HCT116 (cell line): Measurements from ENCODE around the gene GALNS. TPM values are rescaled to one million over a fixed set of nuclear protein-coding genes. Genes with fewer than 3 reads are reported as not detected.
A peak's percentile ranks its signal among the peaks of the same experiment; 100 is the strongest.

Experiments used
- ATAC-seq: fragments of 200-7000 bp; cut with Tn5 transposase; 2 replicates; pipeline ENCODE4 v1.9.1; 2020; ENCODE audit warnings: mild to moderate bottlenecking, moderate library complexity
- BruUV-seq: library from RNA; stranded (reverse); fragments of 400-500 nt; replicated peaks from 2 replicates; lab custom pipeline; 2021; lab: Mats Ljungman, UMichigan
- CTCF ChIA-PET: fragments of 300-600 bp; sonication (Branson Sonifier 250); formaldehyde crosslinking; loops from one replicate; lab custom pipeline; 2021; ENCODE audit warnings: antibody characterized with exemption; lab: Charles Lee
- POLR2A ChIA-PET: fragments of 300-600, 350-600 bp; sonication (Branson Sonifier 250); formaldehyde crosslinking; loops from one replicate; lab custom pipeline; 2021; ENCODE audit warnings: antibody characterized with exemption; lab: Charles Lee
- RAD21 ChIA-PET, 2 experiments: fragments of 300-600 bp; sonication (Branson Sonifier 250); formaldehyde crosslinking; loops; one replicate each; lab custom pipeline; 2023; ENCODE audit warnings: low total read pairs in 2 of 2; ENCODE audit not compliant: uncharacterized antibody in 2 of 2, unreplicated experiment in 2 of 2, low non-redundant PET in 1 of 2; lab: Charles Lee
- DNase-seq: peaks from one replicate; pipeline ENCODE4 v3.0.0-alpha.2; 2010; ENCODE audit warnings: low read depth, low spot score
- H2AFZ ChIP-seq: fragments of 200-600 bp; shearing (Covaris generic), sonication (generic); 2 replicates; pipeline ENCODE4 v1.6.1; 2017; ENCODE audit warnings: low read depth, mixed run types, mixed read lengths, antibody characterized with exemption, low read length; ENCODE audit not compliant: poor library complexity, severe bottlenecking
- H3K27ac ChIP-seq: 2 replicates; pipeline ENCODE4 v1.5.1; 2012; ENCODE audit warnings: low read depth, low read length
- H3K27me3 ChIP-seq: fragments of 200-600 bp; sonication (generic); 2 replicates; pipeline ENCODE4 v1.6.1; 2016; ENCODE audit warnings: mixed run types, low read length, mixed read lengths; ENCODE audit not compliant: insufficient read depth
- H3K36me3 ChIP-seq, 2 experiments: fragments of 200-500 bp in 1 of 2; fragments of 200-600 bp in 1 of 2; sonication (Bioruptor generic) in 1 of 2; sonication (generic) in 1 of 2; 2 replicates each; pipeline versions ENCODE4 v1.5.1 to v1.6.1; 2014 to 2016; ENCODE audit warnings: low read length in 2 of 2, inconsistent platforms in 1 of 2, mixed read lengths in 1 of 2, mixed run types in 1 of 2; ENCODE audit not compliant: insufficient read depth in 2 of 2, control insufficient read depth in 1 of 2
- H3K4me1 ChIP-seq, 2 experiments: fragments of 200-600 bp in 1 of 2; sonication (generic) in 1 of 2; 2 replicates each; pipeline versions ENCODE4 v1.5.1 to v1.6.1; 2012 to 2017; ENCODE audit warnings: low read length in 2 of 2, inconsistent platforms in 1 of 2, mild to moderate bottlenecking in 1 of 2, mixed read lengths in 1 of 2, mixed run types in 1 of 2, moderate library complexity in 1 of 2; ENCODE audit not compliant: insufficient read depth in 2 of 2, control insufficient read depth in 1 of 2
- H3K4me2 ChIP-seq: fragments of 200-600 bp; sonication (generic); 2 replicates; pipeline ENCODE4 v1.6.1; 2017; ENCODE audit warnings: mixed run types, low read length, mixed read lengths
- H3K4me3 ChIP-seq, 2 experiments: fragments of 200-600 bp in 1 of 2; sonication (generic) in 1 of 2; replicated peaks in 1 of 2; 2 replicates each; pipeline ENCODE4 v1.5.1; 2011 to 2016; ENCODE audit warnings: low read length in 2 of 2, control low read depth in 1 of 2, low read depth in 1 of 2, mild to moderate bottlenecking in 1 of 2, mixed read lengths in 1 of 2, mixed run types in 1 of 2
- H3K79me2 ChIP-seq: fragments of 200-600 bp; sonication (generic); 2 replicates; pipeline ENCODE4 v1.6.1; 2017; ENCODE audit warnings: mild to moderate bottlenecking, mixed run types, low read length, moderate library complexity, mixed read lengths; ENCODE audit not compliant: insufficient read depth
- H3K9ac ChIP-seq: fragments of 200-600 bp; sonication (generic); 2 replicates; pipeline ENCODE4 v1.6.1; 2016; ENCODE audit warnings: low read length, mixed read lengths
- H3K9me2 ChIP-seq: fragments of 200-600 bp; sonication (generic), shearing (Covaris generic); 2 replicates; pipeline ENCODE4 v1.6.1; 2017; ENCODE audit warnings: mixed run types, mild to moderate bottlenecking, moderate library complexity; ENCODE audit not compliant: insufficient read depth
- H3K9me3 ChIP-seq, 2 experiments: fragments of 200-500 bp in 1 of 2; fragments of 200-600 bp in 1 of 2; sonication (Bioruptor generic) in 1 of 2; sonication (generic) in 1 of 2; 2 replicates each; pipeline ENCODE4 v1.6.1; 2014 to 2017; ENCODE audit warnings: low read length in 2 of 2, mixed read lengths in 2 of 2, inconsistent platforms in 1 of 2, low read depth in 1 of 2, mild to moderate bottlenecking in 1 of 2, mixed run types in 1 of 2, moderate library complexity in 1 of 2; ENCODE audit not compliant: control insufficient read depth in 1 of 2, insufficient read depth in 1 of 2
- H4K20me1 ChIP-seq: fragments of 200-600 bp; sonication (generic), shearing (Covaris generic); 2 replicates; pipeline ENCODE4 v1.6.1; 2017; ENCODE audit warnings: mixed run types, mild to moderate bottlenecking, moderate library complexity; ENCODE audit not compliant: insufficient read depth
- ATF3 ChIP-seq: IDR thresholded peaks from 2 replicates; pipeline ENCODE4 v1.6.1; 2012
- CBX3 ChIP-seq: IDR thresholded peaks from 2 replicates; pipeline ENCODE4 v1.6.1; 2012; ENCODE audit warnings: low read depth
- FOSL1 ChIP-seq: IDR thresholded peaks from 2 replicates; pipeline ENCODE4 v1.6.1; 2012; ENCODE audit warnings: low read depth
- POLR2A ChIP-seq: IDR thresholded peaks from 2 replicates; pipeline ENCODE4 v1.7.0; 2011; ENCODE audit warnings: borderline replicate concordance; ENCODE audit not compliant: insufficient read depth, insufficient read length; ENCODE audit errors: extremely low read depth
- POLR2AphosphoS5 ChIP-seq: IDR thresholded peaks from 2 replicates; pipeline ENCODE4 v1.6.1; 2011; ENCODE audit warnings: mild to moderate bottlenecking, low read depth, low read length, moderate library complexity
- RAD21 ChIP-seq: IDR thresholded peaks from 2 replicates; pipeline ENCODE4 v1.6.1; 2012; ENCODE audit warnings: low read depth, mild to moderate bottlenecking
- SRF ChIP-seq: IDR thresholded peaks from 2 replicates; pipeline ENCODE4 v1.6.1; 2012; ENCODE audit warnings: low read depth
- intact Hi-C: fragments of 100-400 bp; cut with micrococcal nuclease; formaldehyde crosslinking; loops from 2 replicates; pipeline ENCODE4 v1.10.0; 2022
- total RNA-seq: library from RNA; stranded (reverse); gene quantifications from one replicate; pipeline ENCODE4 v1.2.1, GENCODE V29; 2021; ENCODE audit not compliant: unreplicated experiment
- TF ChIP-seq, protein P1 (sequence below): IDR thresholded peaks from 2 replicates; pipeline ENCODE4 v1.6.1; 2012

The GALNS gene
- total RNA-seq, 1 experiment from 2014 or later, result 44.6 TPM

DNA sequence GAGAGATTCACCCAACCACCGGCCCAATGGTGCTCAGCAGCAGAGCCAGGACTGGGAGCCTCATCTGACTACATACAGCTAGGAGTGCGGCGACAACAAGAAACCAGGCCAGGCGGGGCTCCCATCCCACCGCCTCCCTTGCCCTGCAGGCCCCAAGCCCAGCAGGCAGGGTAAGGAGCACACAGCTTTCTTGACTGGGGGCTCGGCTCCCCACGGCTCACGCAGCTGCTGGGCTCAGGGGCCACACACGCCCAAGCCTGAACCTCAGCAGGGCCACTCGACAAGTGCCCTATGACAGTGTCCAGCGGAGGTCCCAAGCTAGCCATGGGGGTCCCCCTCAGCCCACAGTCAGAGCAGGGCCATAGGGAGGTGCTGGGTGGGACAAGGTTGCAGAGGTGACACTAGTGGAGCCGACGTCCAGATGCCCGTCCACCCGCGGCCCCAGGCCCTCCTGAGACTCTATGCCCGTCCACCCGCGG lies 85.4 kb downstream of the GALNS start:
- peaks cover 63 to 96% of the 10 kb centered on the region in 2 experiments for H3K4me1 ChIP-seq

More for the DNA sequence above, 85.4 kb downstream of the GALNS start:
- TF ChIP-seq RAD21 (no peak), ATF3 (no peak), SRF (no peak), CBX3 (no peak), FOSL1 (no peak), POLR2A (no peak), POLR2AphosphoS5 (no peak)
- TF ChIP-seq, protein P1, sequence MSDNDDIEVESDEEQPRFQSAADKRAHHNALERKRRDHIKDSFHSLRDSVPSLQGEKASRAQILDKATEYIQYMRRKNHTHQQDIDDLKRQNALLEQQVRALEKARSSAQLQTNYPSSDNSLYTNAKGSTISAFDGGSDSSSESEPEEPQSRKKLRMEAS, result no peak
- TF ChIP-seq, all 23 proteins: peak for 0
- H3K9me3 ChIP-seq, result no peaks in the 10 kb centered on the region
- intact Hi-C loops, result no loop called here
- ChIA-PET POLR2A (interaction anchor here (1.0 to 3.2 kb wide), 5 partner anchors 10 to 41 kb away, joined by 4 to 22 read pairs (median 7); partner anchors contain the start of genes APRT and PIEZO1), CTCF (interaction anchor here (1.3 to 1.4 kb wide), 3 partner anchors 13 to 34 kb away, joined by 4 to 11 read pairs (median 6); partner anchors contain the start of gene PIEZO1), RAD21 (interaction anchor here (0.9 to 1.0 kb wide), 2 partner anchors 14 to 34 kb away, joined by 3 read pairs; partner anchors contain the start of gene PIEZO1 (in 1 of the 2))
- H4K20me1 ChIP-seq, result peaks cover 24% of the 10 kb centered on the region; the same call in 1 of the 2 replicates
- DNase-seq (no peak), ATAC-seq (no peak)
- H3K9ac ChIP-seq, result peak overlapping the region; percentile 50
- no peaks in the 10 kb centered on the region for H3K27me3 ChIP-seq
- H3K9me2 ChIP-seq, result no peaks in the 10 kb centered on the region
- peak overlapping the region; percentile 34 to 37 for H3K4me3 ChIP-seq
- peak overlapping the region; percentile 72 for H3K4me2 ChIP-seq
- peaks cover 0 to 6% of the 10 kb centered on the region in 2 experiments; a peak in 1 of 4 replicates for H3K36me3 ChIP-seq
- peak overlapping the region; percentile 92 for H3K27ac ChIP-seq
- BruUV-seq, result no TSS peak
- H2AFZ ChIP-seq, result no peak overlapping the region
- peaks cover 99% of the 10 kb centered on the region for H3K79me2 ChIP-seq
